Upper lobe of left lung (tissue), 4 donors: Measurements from ENCODE around the gene PPP1R11.

Source experiments
- EP300 ChIP-seq, 4 donors: sonication (generic); formaldehyde crosslinking; IDR thresholded peaks; one replicate each; pipeline ENCODE4 v1.5.1; 2017; ENCODE audit warnings: antibody characterized with exemption in 4 of 4, control low read depth in 2 of 4
- POLR2A ChIP-seq, 4 donors: fragments of 450-650 bp; IDR thresholded peaks; one replicate each; pipeline ENCODE4 v1.5.1; 2016 to 2017; ENCODE audit warnings: antibody characterized with exemption in 4 of 4, mild to moderate bottlenecking in 2 of 4
- TF ChIP-seq, protein P1 (sequence below), 6 experiments: fragments of 450-650 bp in 4 of 6; fragments of 200-600 bp in 2 of 6; sonication (generic) in 2 of 6; IDR thresholded peaks; one replicate each; pipeline ENCODE4 v1.5.1; 2016 to 2019; ENCODE audit warnings: antibody characterized with exemption in 6 of 6

DNA sequence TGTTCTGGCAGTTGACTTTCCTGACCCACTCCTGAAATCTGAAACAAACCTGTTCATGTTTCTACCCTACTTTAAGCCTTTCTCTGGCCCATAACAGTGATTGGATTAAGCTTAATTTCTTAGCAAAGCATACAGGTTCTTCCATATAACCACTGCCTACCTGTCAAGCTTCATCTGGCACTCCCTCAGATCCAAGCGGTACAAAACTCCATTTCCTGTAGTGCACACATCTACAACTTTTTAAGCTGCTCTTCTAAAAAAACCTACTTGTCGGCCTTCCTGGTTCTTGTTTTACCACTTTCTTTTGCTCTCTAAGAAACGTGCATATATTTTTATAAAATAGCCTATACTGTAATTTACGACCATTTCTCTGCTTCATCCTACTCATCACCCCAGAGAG is 916 bp upstream of the PPP1R11 start:
- TF ChIP-seq POLR2A (IDR thresholded peaks at IDR 0.05) (no peak), EP300 (IDR thresholded peaks at IDR 0.05) (no peak)
- TF ChIP-seq, protein P1, sequence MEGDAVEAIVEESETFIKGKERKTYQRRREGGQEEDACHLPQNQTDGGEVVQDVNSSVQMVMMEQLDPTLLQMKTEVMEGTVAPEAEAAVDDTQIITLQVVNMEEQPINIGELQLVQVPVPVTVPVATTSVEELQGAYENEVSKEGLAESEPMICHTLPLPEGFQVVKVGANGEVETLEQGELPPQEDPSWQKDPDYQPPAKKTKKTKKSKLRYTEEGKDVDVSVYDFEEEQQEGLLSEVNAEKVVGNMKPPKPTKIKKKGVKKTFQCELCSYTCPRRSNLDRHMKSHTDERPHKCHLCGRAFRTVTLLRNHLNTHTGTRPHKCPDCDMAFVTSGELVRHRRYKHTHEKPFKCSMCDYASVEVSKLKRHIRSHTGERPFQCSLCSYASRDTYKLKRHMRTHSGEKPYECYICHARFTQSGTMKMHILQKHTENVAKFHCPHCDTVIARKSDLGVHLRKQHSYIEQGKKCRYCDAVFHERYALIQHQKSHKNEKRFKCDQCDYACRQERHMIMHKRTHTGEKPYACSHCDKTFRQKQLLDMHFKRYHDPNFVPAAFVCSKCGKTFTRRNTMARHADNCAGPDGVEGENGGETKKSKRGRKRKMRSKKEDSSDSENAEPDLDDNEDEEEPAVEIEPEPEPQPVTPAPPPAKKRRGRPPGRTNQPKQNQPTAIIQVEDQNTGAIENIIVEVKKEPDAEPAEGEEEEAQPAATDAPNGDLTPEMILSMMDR (IDR thresholded peaks at IDR 0.05), result no peak
